DMS 273 (cell line): Measurements from ENCODE around the gene TAS2R60.
A peak's percentile ranks its signal among the peaks of the same experiment; 100 is the strongest.
"Not testable (repeated sequence)": the region's sequence is repeated elsewhere in the genome, so short reads cannot be mapped to it uniquely, and the experiment has no call there.

Source experiments
- DNase-seq: peaks from one replicate; lab custom pipeline; 2025; ENCODE audit not compliant: unreplicated experiment; lab: John Stamatoyannopoulos, UW

The TAS2R60 gene

GRCh38 chr7:143410521-143411004 lies 32.7 kb upstream of the TAS2R60 start:
- no peak for DNase-seq

- no peak for DNase-seq
Measured at GRCh38 chr7:143411976-143412708, 31.1 kb upstream of the TAS2R60 start.

GRCh38 chr7:143413123-143413522 lies 30.1 kb upstream of the TAS2R60 start:
- no peak for DNase-seq

- not testable (repeated sequence) for DNase-seq
Measured at GRCh38 chr7:143415209-143415608, 28.0 kb upstream of the TAS2R60 start.

- no peak for DNase-seq
Measured at GRCh38 chr7:143415742-143416397, 27.4 kb upstream of the TAS2R60 start.

GRCh38 chr7:143416565-143417149 lies 26.6 kb upstream of the TAS2R60 start:
- DNase-seq = peak; percentile 85

GRCh38 chr7:143417734-143418383 lies 25.4 kb upstream of the TAS2R60 start:
- DNase-seq = no peak

- DNase-seq = no peak
Measured at GRCh38 chr7:143418681-143419458, 24.4 kb upstream of the TAS2R60 start.

GRCh38 chr7:143419880-143420279 lies 23.4 kb upstream of the TAS2R60 start:
- DNase-seq = no peak

GRCh38 chr7:143420624-143421023 lies 22.6 kb upstream of the TAS2R60 start:
- not testable (repeated sequence) for DNase-seq

GRCh38 chr7:143422033-143422432 lies 21.2 kb upstream of the TAS2R60 start:
- DNase-seq = no peak

GRCh38 chr7:143424476-143424875 lies 18.8 kb upstream of the TAS2R60 start:
- DNase-seq = not testable (repeated sequence)

- DNase-seq = no peak
Measured at GRCh38 chr7:143426479-143427142, 16.6 kb upstream of the TAS2R60 start.

- no peak for DNase-seq
Measured at GRCh38 chr7:143429770-143430698, 13.2 kb upstream of the TAS2R60 start.

GRCh38 chr7:143431109-143431508 lies 12.1 kb upstream of the TAS2R60 start:
- no peak for DNase-seq

- DNase-seq = no peak
Measured at GRCh38 chr7:143433759-143434158, 9.5 kb upstream of the TAS2R60 start.

GRCh38 chr7:143434660-143435059 lies 8.6 kb upstream of the TAS2R60 start:
- DNase-seq = peak; percentile 33

GRCh38 chr7:143435266-143435665 lies 8.0 kb upstream of the TAS2R60 start:
- DNase-seq = no peak

GRCh38 chr7:143436325-143436946 lies 6.8 kb upstream of the TAS2R60 start:
- no peak for DNase-seq
